Measurements from ENCODE around the gene IGSF21.

GRCh38 chr1:18411820-18412641 lies 304.4 kb downstream of the IGSF21 start:
- no peak for TF ChIP-seq EZH2phosphoT487 (IDR thresholded peaks at IDR 0.05; ENCODE audit: borderline replicate concordance, low read length)
- TF ChIP-seq CTCF (IDR thresholded peaks at IDR 0.05; ENCODE audit: low read depth, low read length, poor library complexity, severe bottlenecking), result no peak
